C4-2B (cell line): ENCODE measurements around the gene PACSIN2.

Experiments
- H3K27ac ChIP-seq: fragments of 450-650 bp; 2 replicates; pipeline ENCODE4 v1.5.1; 2017
- CTCF ChIP-seq: fragments of 450-650 bp; conservative IDR thresholded peaks from 2 replicates; pipeline ENCODE4 v1.5.1; 2017; ENCODE audit warnings: mild to moderate bottlenecking
- ZFX ChIP-seq: fragments of 450-650 bp; IDR thresholded peaks from 2 replicates; pipeline ENCODE4 v1.6.1; 2017

Gene PACSIN2

GRCh38 chr22:42892571-42893316, 122.2 kb downstream of the PACSIN2 start:
- H3K27ac ChIP-seq: no peak overlapping the region
- TF ChIP-seq CTCF (no peak), ZFX (no peak)

- TF ChIP-seq ZFX (no peak), CTCF (no peak)
- H3K27ac ChIP-seq: no peak overlapping the region
These were observed 122.8 kb downstream of the PACSIN2 start for GRCh38 chr22:42892156-42892555.

- H3K27ac ChIP-seq: no peak overlapping the region
- TF ChIP-seq ZFX (no peak), CTCF (no peak)
These were observed 123.3 kb downstream of the PACSIN2 start for GRCh38 chr22:42891696-42892095.

GRCh38 chr22:42891008-42891407, 123.9 kb downstream of the PACSIN2 start:
- TF ChIP-seq CTCF (no peak), ZFX (no peak)
- no peak overlapping the region for H3K27ac ChIP-seq

GRCh38 chr22:42889304-42889703, 125.6 kb downstream of the PACSIN2 start:
- TF ChIP-seq ZFX: no peak
- no peak overlapping the region for H3K27ac ChIP-seq

- no peak overlapping the region for H3K27ac ChIP-seq
- TF ChIP-seq ZFX: no peak
- no peak for TF ChIP-seq CTCF
These were observed 127.1 kb downstream of the PACSIN2 start for GRCh38 chr22:42887523-42888507.

- H3K27ac ChIP-seq: no peak overlapping the region
- TF ChIP-seq CTCF: no peak
- TF ChIP-seq ZFX: no peak
These were observed 127.8 kb downstream of the PACSIN2 start for GRCh38 chr22:42887120-42887519.
